ENCODE measurements around the gene NDUFB1. TPM values are rescaled to one million over a fixed set of nuclear protein-coding genes. Genes with fewer than 3 reads are reported as not detected.
A peak's percentile ranks its signal among the peaks of the same experiment; 100 is the strongest.

The NDUFB1 gene
- total RNA-seq: 45.2 TPM

GRCh38 chr14:92121670-92122350 is at the start of gene NDUFB1, which contains the start of gene CPSF2:
Gene NDUFB1, minus strand, starts transcription at chr14:92121706. Its CDS starts 4,069 bp downstream, at chr14:92117637.
Gene CPSF2, plus strand, starts transcription at chr14:92121969. Its CDS starts 9,016 bp downstream, at chr14:92130985.
- peak; percentile 66 to 83 (median 82) for DNase-seq (ENCODE audit: low read depth in 2 of 3, low spot score in 2 of 3)

- no peak for DNase-seq (ENCODE audit: low read depth in 2 of 3, low spot score in 2 of 3)
These were observed 43.5 kb upstream of the NDUFB1 start for GRCh38 chr14:92164958-92165357.

GRCh38 chr14:92161521-92161920 is 40.0 kb upstream of the NDUFB1 start:
- DNase-seq (ENCODE audit: low read depth in 2 of 3, low spot score in 2 of 3): no peak

GRCh38 chr14:92160619-92161018 is 39.1 kb upstream of the NDUFB1 start:
- DNase-seq (ENCODE audit: low read depth in 2 of 3, low spot score in 2 of 3): no peak

GRCh38 chr14:92154283-92154942 is 32.9 kb upstream of the NDUFB1 start:
- no peak for DNase-seq (ENCODE audit: low read depth in 2 of 3, low spot score in 2 of 3)

- no peak for DNase-seq (ENCODE audit: low read depth in 2 of 3, low spot score in 2 of 3)
These were observed 32.1 kb upstream of the NDUFB1 start for GRCh38 chr14:92153581-92153980.

- no peak for DNase-seq (ENCODE audit: low read depth in 2 of 3, low spot score in 2 of 3)
These were observed 23.2 kb upstream of the NDUFB1 start for GRCh38 chr14:92144708-92145107.

GRCh38 chr14:92143962-92144361 is 22.5 kb upstream of the NDUFB1 start:
- no peak for DNase-seq (ENCODE audit: low read depth in 2 of 3, low spot score in 2 of 3)

- no peak for DNase-seq (ENCODE audit: low read depth in 2 of 3, low spot score in 2 of 3)
These were observed 21.8 kb upstream of the NDUFB1 start for GRCh38 chr14:92143309-92143708.

GRCh38 chr14:92135269-92135668 is 13.8 kb upstream of the NDUFB1 start:
- DNase-seq (ENCODE audit: low read depth in 2 of 3, low spot score in 2 of 3): peak in 2 of 3 donors; percentile 31 to 66

- no peak for DNase-seq (ENCODE audit: low read depth in 2 of 3, low spot score in 2 of 3)
These were observed 12.9 kb upstream of the NDUFB1 start for GRCh38 chr14:92134456-92134855.

GRCh38 chr14:92122761-92123160 is 1.3 kb upstream of the NDUFB1 start:
- no peak for DNase-seq (ENCODE audit: low read depth in 2 of 3, low spot score in 2 of 3)

- peak in 2 of 3 donors; percentile 40 to 48 for DNase-seq (ENCODE audit: low read depth in 2 of 3, low spot score in 2 of 3)
These were observed 808 bp upstream of the NDUFB1 start for GRCh38 chr14:92122351-92122677.

- peak in 1 of 3 donors; percentile 14 for DNase-seq (ENCODE audit: low read depth in 2 of 3, low spot score in 2 of 3)
These were observed 268 bp downstream of the NDUFB1 start for GRCh38 chr14:92121207-92121669.

- DNase-seq (ENCODE audit: low read depth in 2 of 3, low spot score in 2 of 3): no peak
These were observed 12.0 kb downstream of the NDUFB1 start for GRCh38 chr14:92109490-92109889.

GRCh38 chr14:92108345-92109254 is 12.9 kb downstream of the NDUFB1 start:
- DNase-seq (ENCODE audit: low read depth in 2 of 3, low spot score in 2 of 3): no peak

- DNase-seq (ENCODE audit: low read depth in 2 of 3, low spot score in 2 of 3): peak; percentile 89 to 99 (median 98)
These were observed 15.2 kb downstream of the NDUFB1 start, which contains the start of gene ATXN3 for GRCh38 chr14:92106143-92106926. Gene ATXN3, minus strand, starts transcription at chr14:92106582. Its CDS starts 30 bp downstream, at chr14:92106552.

GRCh38 chr14:92105893-92106142 is 15.7 kb downstream of the NDUFB1 start:
- peak in 1 of 3 donors; percentile 44 for DNase-seq (ENCODE audit: low read depth in 2 of 3, low spot score in 2 of 3)

GRCh38 chr14:92105073-92105892 is 16.2 kb downstream of the NDUFB1 start:
- DNase-seq (ENCODE audit: low read depth in 2 of 3, low spot score in 2 of 3): no peak

Data from hematopoietic multipotent progenitor cell (in vitro differentiated cells).